H1 (cell line): Measurements from ENCODE around the gene PGD. TPM values are rescaled to one million over a fixed set of nuclear protein-coding genes. Genes with fewer than 3 reads are reported as not detected.

ENCODE experiments used
- CTCF ChIA-PET: fragments of 300-600 bp; sonication (Branson Sonifier 250); formaldehyde crosslinking; loops from one replicate; lab custom pipeline; 2021; ENCODE audit not compliant: partially characterized antibody; lab: Charles Lee
- POLR2A ChIA-PET: fragments of 300-600 bp; sonication (Branson Sonifier 250); formaldehyde crosslinking; loops from one replicate; lab custom pipeline; 2021; ENCODE audit warnings: inconsistent platforms; ENCODE audit not compliant: partially characterized antibody; lab: Charles Lee
- DNase-seq, 2 experiments: peaks; one replicate each; pipeline versions ENCODE4 v3.0.0 to v3.0.0-alpha.2; 2010 to 2022; ENCODE audit warnings: low spot score in 2 of 2, low read depth in 1 of 2, mixed read lengths in 1 of 2
- FAIRE-seq: peaks from 2 replicates; lab custom pipeline; 2011; peaks lifted over from hg19 to GRCh38; lab: Jason Lieb, UNC
- H2AFZ ChIP-seq: 2 replicates; pipeline ENCODE4 v1.8.1; 2012; ENCODE audit warnings: low read length, inconsistent platforms
- H2AK5ac ChIP-seq: 2 replicates; pipeline ENCODE4 v1.6.1; 2013; ENCODE audit warnings: low read depth, low read length
- H2BK120ac ChIP-seq: replicated peaks from 2 replicates; pipeline ENCODE3; 2013; ENCODE audit warnings: low read depth, low read length, inconsistent platforms
- H2BK12ac ChIP-seq: 2 replicates; pipeline ENCODE4 v1.6.1; 2013; ENCODE audit warnings: low read depth, low read length
- H2BK15ac ChIP-seq: 2 replicates; pipeline ENCODE4 v1.6.1; 2013; ENCODE audit warnings: low read length
- H2BK20ac ChIP-seq: 2 replicates; pipeline ENCODE4 v1.6.1; 2013; ENCODE audit warnings: low read length
- H2BK5ac ChIP-seq: 2 replicates; pipeline ENCODE4 v1.6.1; 2013; ENCODE audit warnings: low read depth, low read length
- H3K14ac ChIP-seq: 2 replicates; pipeline ENCODE4 v1.6.1; 2013; ENCODE audit warnings: inconsistent platforms; ENCODE audit not compliant: insufficient read length
- H3K18ac ChIP-seq: 2 replicates; pipeline ENCODE4 v1.6.1; 2013; ENCODE audit warnings: low read length; ENCODE audit errors: extremely low read depth
- H3K23ac ChIP-seq: 2 replicates; pipeline ENCODE4 v1.6.1; 2013; ENCODE audit warnings: inconsistent platforms; ENCODE audit not compliant: insufficient read length
- H3K23me2 ChIP-seq: 2 replicates; pipeline ENCODE4 v1.6.1; 2013; ENCODE audit warnings: low read depth, low read length
- H3K27ac ChIP-seq: 2 replicates; pipeline ENCODE4 v1.6.1; 2011; ENCODE audit warnings: low read depth, low read length, inconsistent platforms
- H3K27me3 ChIP-seq, 4 experiments: replicated peaks in 1 of 4; 1 replicate in 1 of 4; 2 replicates in 3 of 4; pipeline versions ENCODE4 v1.6.1 to v1.8.1; 2011 to 2013; ENCODE audit warnings: low read length in 3 of 4, mild to moderate bottlenecking in 3 of 4, inconsistent platforms in 2 of 4, mixed read lengths in 2 of 4, moderate library complexity in 1 of 4; ENCODE audit not compliant: control insufficient read depth in 3 of 4, insufficient read depth in 3 of 4; ENCODE audit errors: extremely low read depth in 1 of 4
- H3K36me3 ChIP-seq, 4 experiments: 2 replicates each; pipeline versions ENCODE4 v1.6.1 to v1.8.1; 2011 to 2013; ENCODE audit warnings: mild to moderate bottlenecking in 4 of 4, low read length in 3 of 4, moderate library complexity in 2 of 4, control low read depth in 1 of 4, inconsistent platforms in 1 of 4; ENCODE audit not compliant: insufficient read depth in 4 of 4, control insufficient read depth in 2 of 4
- H3K4ac ChIP-seq: replicated peaks from 2 replicates; pipeline ENCODE3; 2013; ENCODE audit warnings: low read length, low read depth, mixed read lengths, inconsistent platforms; ENCODE audit not compliant: insufficient read length
- H3K4me1 ChIP-seq, 4 experiments: replicated peaks in 1 of 4; 1 replicate in 1 of 4; 2 replicates in 3 of 4; pipeline versions ENCODE4 v1.6.1 to v1.8.1; 2011 to 2013; ENCODE audit warnings: low read length in 3 of 4, inconsistent platforms in 2 of 4, mixed read lengths in 1 of 4; ENCODE audit not compliant: insufficient read depth in 4 of 4, control insufficient read depth in 3 of 4
- H3K4me2 ChIP-seq, 2 experiments: 2 replicates each; pipeline versions ENCODE4 v1.6.1 to v1.8.1; 2011 to 2013; ENCODE audit warnings: low read depth in 2 of 2, low read length in 2 of 2, control low read depth in 1 of 2, inconsistent platforms in 1 of 2, mild to moderate bottlenecking in 1 of 2; ENCODE audit not compliant: insufficient read depth in 1 of 2
- H3K4me3 ChIP-seq, 4 experiments: fragments of 200-600, 300-600 bp in 1 of 4; sonication (generic), shearing (Covaris generic), sonication (Bioruptor Twin) in 1 of 4; 2 replicates each; pipeline versions ENCODE4 v1.5.1 to v1.8.1; 2011 to 2016; ENCODE audit warnings: low read length in 4 of 4, low read depth in 3 of 4, control low read depth in 2 of 4, inconsistent platforms in 2 of 4, mild to moderate bottlenecking in 2 of 4, mixed read lengths in 1 of 4, moderate library complexity in 1 of 4; ENCODE audit not compliant: insufficient read depth in 2 of 4; ENCODE audit errors: extremely low read depth in 1 of 4
- H3K56ac ChIP-seq: replicated peaks from 2 replicates; pipeline ENCODE3; 2013; ENCODE audit warnings: low read depth, mild to moderate bottlenecking, mixed read lengths, low read length, inconsistent platforms; ENCODE audit not compliant: insufficient read length
- H3K79me1 ChIP-seq: 2 replicates; pipeline ENCODE4 v1.6.1; 2013; ENCODE audit warnings: low read depth, low read length, control low read depth
- H3K79me2 ChIP-seq, 2 experiments: 2 replicates each; pipeline versions ENCODE4 v1.6.1 to v1.8.1; 2012 to 2013; ENCODE audit warnings: low read length in 2 of 2, mild to moderate bottlenecking in 2 of 2, inconsistent platforms in 1 of 2; ENCODE audit not compliant: insufficient read depth in 2 of 2, control insufficient read depth in 1 of 2
- H3K9ac ChIP-seq, 4 experiments: replicated peaks in 1 of 4; 1 replicate in 1 of 4; 2 replicates in 3 of 4; pipeline versions ENCODE4 v1.6.1 to v1.8.1; 2011 to 2013; ENCODE audit warnings: low read depth in 3 of 4, low read length in 3 of 4, control low read depth in 2 of 4, mild to moderate bottlenecking in 2 of 4, moderate library complexity in 2 of 4, inconsistent platforms in 1 of 4; ENCODE audit errors: extremely low read depth in 1 of 4
- H3K9me3 ChIP-seq, 2 experiments: 2 replicates each; pipeline versions ENCODE4 v1.6.1 to v1.8.1; 2012 to 2013; ENCODE audit warnings: mild to moderate bottlenecking in 2 of 2, moderate library complexity in 2 of 2, control low read depth in 1 of 2, inconsistent platforms in 1 of 2, low read depth in 1 of 2, low read length in 1 of 2, mixed read lengths in 1 of 2; ENCODE audit not compliant: insufficient read depth in 2 of 2
- H4K20me1 ChIP-seq, 2 experiments: replicated peaks in 1 of 2; 2 replicates each; pipeline versions ENCODE3 to v1.8.1; 2011 to 2013; ENCODE audit warnings: inconsistent platforms in 2 of 2, low read length in 2 of 2, mild to moderate bottlenecking in 1 of 2; ENCODE audit not compliant: insufficient read depth in 2 of 2, control insufficient read depth in 1 of 2
- H4K5ac ChIP-seq: 2 replicates; pipeline ENCODE4 v1.6.1; 2013; ENCODE audit warnings: low read length, low read depth, mixed read lengths, inconsistent platforms; ENCODE audit not compliant: insufficient read length
- H4K8ac ChIP-seq: 2 replicates; pipeline ENCODE4 v1.8.0; 2013; ENCODE audit warnings: mild to moderate bottlenecking, moderate library complexity, low read length, inconsistent platforms; ENCODE audit not compliant: insufficient read depth; ENCODE audit errors: extremely low read depth
- H4K91ac ChIP-seq: replicated peaks from 2 replicates; pipeline ENCODE3; 2013; ENCODE audit warnings: low read length, mixed read lengths, inconsistent platforms; ENCODE audit not compliant: insufficient read length
- CBX8 ChIP-seq: fragments of 300-800, 300-1000 bp; sonication (generic); IDR thresholded peaks from 2 replicates; pipeline ENCODE4 v1.7.1; 2016; ENCODE audit warnings: low read depth, low read length, borderline replicate concordance
- EZH2 ChIP-seq: fragments of 200-600 bp; sonication (generic); IDR thresholded peaks from 2 replicates; pipeline ENCODE4 v1.7.1; 2012; ENCODE audit warnings: low read depth, mild to moderate bottlenecking, moderate library complexity, low read length, inconsistent platforms; ENCODE audit not compliant: severe bottlenecking
- HDAC2 ChIP-seq, 2 experiments: fragments of 300-600 bp in 1 of 2; sonication (generic) in 1 of 2; IDR thresholded peaks; 2 replicates each; pipeline ENCODE4 v1.6.1; 2011 to 2012; ENCODE audit warnings: low read depth in 2 of 2, low read length in 2 of 2, mild to moderate bottlenecking in 2 of 2, moderate library complexity in 2 of 2, borderline replicate concordance in 1 of 2, inconsistent platforms in 1 of 2
- JUND ChIP-seq: IDR thresholded peaks from 2 replicates; pipeline ENCODE4 v1.6.1; 2011; ENCODE audit warnings: mild to moderate bottlenecking, improper control_type of control experiment, low read length
- KDM1A ChIP-seq: fragments of 200-600, 300-600 bp; sonication (generic); IDR thresholded peaks from 2 replicates; pipeline ENCODE4 v1.7.1; 2016; ENCODE audit warnings: mild to moderate bottlenecking, low read length, borderline replicate concordance
- PHF8 ChIP-seq: fragments of 200-600 bp; sonication (generic); conservative IDR thresholded peaks from 2 replicates; pipeline ENCODE4 v1.7.1; 2012; ENCODE audit warnings: low read depth, mild to moderate bottlenecking, inconsistent platforms, low read length, moderate library complexity
- RAD21 ChIP-seq, 2 experiments: IDR thresholded peaks in 1 of 2; conservative IDR thresholded peaks in 1 of 2; 2 replicates each; pipeline ENCODE4 v1.6.1; 2011; ENCODE audit warnings: low read depth in 2 of 2, low read length in 2 of 2, improper control_type of control experiment in 1 of 2, inconsistent platforms in 1 of 2, mild to moderate bottlenecking in 1 of 2, moderate library complexity in 1 of 2
- RBBP5 ChIP-seq: IDR thresholded peaks from 2 replicates; pipeline ENCODE4 v1.7.1; 2012; ENCODE audit warnings: low read depth, mild to moderate bottlenecking, inconsistent platforms, low read length, moderate library complexity, borderline replicate concordance
- SIN3A ChIP-seq, 2 experiments: IDR thresholded peaks in 1 of 2; conservative IDR thresholded peaks in 1 of 2; 2 replicates each; pipeline ENCODE4 v1.6.1; 2011 to 2012; ENCODE audit warnings: low read length in 2 of 2, improper control_type of control experiment in 1 of 2, low read depth in 1 of 2, mild to moderate bottlenecking in 1 of 2
- SP1 ChIP-seq: IDR thresholded peaks from 2 replicates; pipeline ENCODE4 v1.6.1; 2011; ENCODE audit warnings: low read depth, low read length
- SRF ChIP-seq: IDR thresholded peaks from 2 replicates; pipeline ENCODE4 v1.6.1; 2011; ENCODE audit warnings: mild to moderate bottlenecking, low read depth, low read length, moderate library complexity
- SUZ12 ChIP-seq: fragments of 200-600 bp; sonication (generic); IDR thresholded peaks from 2 replicates; pipeline ENCODE4 v1.6.1; 2012; ENCODE audit warnings: mild to moderate bottlenecking, inconsistent platforms, low read length, moderate library complexity, mixed read lengths
- TCF12 ChIP-seq: IDR thresholded peaks from 2 replicates; pipeline ENCODE4 v1.6.1; 2011; ENCODE audit warnings: low read depth, mild to moderate bottlenecking, low read length
- WGBS, 2 experiments: shearing (Covaris generic) in 1 of 2; methylation state at CpG; one replicate each; pipeline versions ENCODE4 v1.1.6 to v1.1.7; 2013 to 2015; ENCODE audit warnings: low lambda C conversion rate in 2 of 2, mixed read lengths in 2 of 2, inconsistent platforms in 1 of 2, low coverage in 1 of 2, missing lambda C conversion rate in 1 of 2; ENCODE audit not compliant: insufficient replicate concordance in 2 of 2, insufficient coverage in 1 of 2, insufficient read length in 1 of 2; ENCODE audit errors: extremely low coverage in 1 of 2, missing lambda C conversion rate in 1 of 2; 5-methylcytosine and 5-hydroxymethylcytosine counted together
- polyA plus RNA-seq, 7 experiments: library from polyadenylated mRNA; depleted of rRNA in 3 of 7; stranded (reverse) in 5 of 7; unstranded in 2 of 7; fragments of >200 nt in 5 of 7; fragments of 200-250 nt in 2 of 7; gene quantifications; 1 replicate in 5 of 7; 2 replicates in 1 of 7; 4 replicates in 1 of 7; pipeline versions ENCODE4 v1.2.1 to v1.2.3, GENCODE V29; 2011 to 2013; ENCODE audit warnings: missing spikeins in 2 of 7, mixed read lengths in 2 of 7
- total RNA-seq: library from RNA; stranded (reverse); fragmentation: NEBNext Ultra II Directional; extraction: Animal tissue kit (Norgen Biotek cat#: 25700); gene quantifications from 2 replicates; pipeline ENCODE4 v1.2.1, GENCODE V29; 2021

PGD gene
- total and polyA plus RNA-seq, 2 of the 8 experiments (the other 6 are each of a cell fraction or from before 2014, with no cell fraction given): 191 to 331 TPM

DNA sequence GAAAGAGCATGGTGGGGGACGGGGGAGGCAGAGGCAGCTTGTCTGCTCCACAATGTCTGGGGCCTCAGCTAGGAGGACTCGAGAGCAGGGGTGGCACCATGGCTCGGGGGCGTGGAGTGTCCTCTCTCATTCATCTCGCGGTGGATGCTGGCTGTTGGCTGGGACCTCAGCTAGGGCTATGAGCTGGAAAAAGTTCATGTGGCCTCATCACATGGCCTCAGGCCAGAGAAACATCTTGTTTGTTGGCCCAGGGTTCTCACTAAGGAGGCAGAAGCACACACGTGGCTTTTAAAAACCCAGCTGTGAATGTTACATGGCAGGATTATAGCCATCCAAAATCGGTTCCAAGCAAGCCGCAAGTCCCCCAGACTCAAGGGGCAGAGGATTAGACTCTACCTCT lies 25.2 kb downstream of the PGD start:
- no peak overlapping the region for H2BK120ac ChIP-seq
- H3K27me3 ChIP-seq: no peaks in the 10 kb centered on the region
- peak overlapping the region; percentile 49; the same call in 1 of the 2 replicates for H2BK5ac ChIP-seq
- no peak overlapping the region for H3K4ac ChIP-seq
- H2BK12ac ChIP-seq: no peak overlapping the region
- no peak overlapping the region for H3K23ac ChIP-seq
- 84% methylated on average over 9 of the region's 9 CpGs; no CpG with 5 or more reads in 1 of the 2 experiments for WGBS, 2 experiments
- no peaks in the 10 kb centered on the region for H3K4me1 ChIP-seq
- H3K79me1 ChIP-seq: no peaks in the 10 kb centered on the region
- H4K91ac ChIP-seq: no peak overlapping the region
- H2AK5ac ChIP-seq: no peak overlapping the region
- no peak overlapping the region for H2BK15ac ChIP-seq
- H3K14ac ChIP-seq: no peak overlapping the region
- no peaks in the 10 kb centered on the region for H3K79me2 ChIP-seq
- H3K23me2 ChIP-seq: no peaks in the 10 kb centered on the region
- H4K8ac ChIP-seq: no peak overlapping the region
- H3K9ac ChIP-seq: no peak overlapping the region
- H4K20me1 ChIP-seq: peaks cover 0 to 3% of the 10 kb centered on the region in 2 experiments
- peaks cover 8 to 23% (median 16%) of the 10 kb centered on the region in 4 experiments for H3K36me3 ChIP-seq
- no peak overlapping the region for H4K5ac ChIP-seq
- H2AFZ ChIP-seq: no peak overlapping the region
- DNase-seq (no peak), FAIRE-seq (no peak)
- no peak overlapping the region for H3K56ac ChIP-seq
- no peaks in the 10 kb centered on the region for H3K9me3 ChIP-seq
- H3K4me3 ChIP-seq: no peak overlapping the region
- H3K27ac ChIP-seq: no peak overlapping the region
- H3K4me2 ChIP-seq: no peak overlapping the region
- ChIA-PET CTCF (interaction anchor here (1.3 to 2.6 kb wide), 3 partner anchors 10 to 71 kb away, joined by 3 to 8 read pairs (median 3); no protein-coding TSS in a partner anchor), POLR2A (interaction anchor here (1.0 to 1.5 kb wide), 4 partner anchors 9 to 34 kb away, joined by 3 to 7 read pairs (median 4); no protein-coding TSS in a partner anchor)
- no peak overlapping the region; the same call in 1 of the 2 replicates for H3K18ac ChIP-seq
- no peak overlapping the region for H2BK20ac ChIP-seq
- no peak for TF ChIP-seq HDAC2 (IDR thresholded peaks at IDR 0.05; ENCODE audit: borderline replicate concordance in 1 of 2, low read depth in 2 of 2, low read length in 2 of 2)
- TF ChIP-seq SIN3A (conservative IDR thresholded peaks at IDR 0.05 in 1 of 2, IDR thresholded peaks at IDR 0.05 in 1 of 2; ENCODE audit: low read depth in 1 of 2, low read length in 2 of 2): no peak
- TF ChIP-seq RBBP5: no peak
- TF ChIP-seq RAD21 (IDR thresholded peaks at IDR 0.05 in 1 of 2, conservative IDR thresholded peaks at IDR 0.05 in 1 of 2; ENCODE audit: low read depth in 2 of 2, low read length in 2 of 2): no peak
- no peak for TF ChIP-seq TCF12
- TF ChIP-seq CBX8: no peak
- no peak for TF ChIP-seq PHF8
- no peak for TF ChIP-seq SRF
- no peak for TF ChIP-seq SUZ12
- no peak for TF ChIP-seq KDM1A
- TF ChIP-seq SP1: no peak
- no peak for TF ChIP-seq JUND
- TF ChIP-seq EZH2: no peak
